Uterus (tissue), 4 donors: ENCODE measurements around the gene METTL6. TPM values are rescaled to one million over a fixed set of nuclear protein-coding genes. Genes with fewer than 3 reads are reported as not detected.

Experiments used
- DNase-seq, 2 donors: peaks; one replicate each; pipeline ENCODE4 v3.0.0-alpha.2; 2019 to 2020
- H3K27ac ChIP-seq, 2 donors: fragments of 200-600 bp; sonication (generic); 1 replicate in 1 of 2; 2 replicates in 1 of 2; pipeline ENCODE4 v1.5.1; 2016 to 2018
- H3K27me3 ChIP-seq, 2 donors: fragments of 200-600 bp; sonication (generic); one replicate each; pipeline ENCODE4 v1.5.1; 2018 to 2019; ENCODE audit warnings: control low read depth in 1 of 2
- H3K36me3 ChIP-seq, 2 donors: fragments of 200-600 bp; sonication (generic); one replicate each; pipeline ENCODE4 v1.5.1; 2019; ENCODE audit warnings: control low read depth in 1 of 2
- H3K4me1 ChIP-seq, 2 donors: fragments of 200-600 bp; sonication (generic); one replicate each; pipeline ENCODE4 v1.5.1; 2018 to 2019; ENCODE audit warnings: control low read depth in 1 of 2
- H3K4me3 ChIP-seq, 2 donors: fragments of 200-600 bp; sonication (generic); 1 replicate in 1 of 2; 2 replicates in 1 of 2; pipeline ENCODE4 v1.5.1; 2018 to 2019; ENCODE audit warnings: mild to moderate bottlenecking in 1 of 2
- H3K9me3 ChIP-seq, 2 donors: fragments of 200-600 bp; sonication (generic); one replicate each; pipeline ENCODE4 v1.5.1; 2019; ENCODE audit warnings: control low read depth in 1 of 2
- CTCF ChIP-seq, 4 experiments: fragments of 200-600 bp in 2 of 4; fragments of 450-650 bp in 2 of 4; sonication (generic) in 2 of 4; IDR thresholded peaks; one replicate each; pipeline ENCODE4 v1.5.1; 2016 to 2019; ENCODE audit warnings: antibody characterized with exemption in 4 of 4, mild to moderate bottlenecking in 2 of 4, moderate library complexity in 1 of 4
- POLR2A ChIP-seq, 2 donors: fragments of 450-650 bp; IDR thresholded peaks; one replicate each; pipeline ENCODE4 v1.6.1; 2016; ENCODE audit warnings: antibody characterized with exemption in 2 of 2, mild to moderate bottlenecking in 1 of 2, moderate library complexity in 1 of 2
- intact Hi-C: fragments of 100-400 bp; cut with DNase I; formaldehyde crosslinking; loops from one replicate; pipeline ENCODE4 v1.15.1; 2023; ENCODE audit warnings: low total_unique reads
- total RNA-seq, 4 donors: library from RNA; depleted of rRNA in 3 of 4; stranded (reverse); fragments of >200 nt in 3 of 4; gene quantifications; one replicate each; pipeline versions ENCODE4 v1.1.0 to v1.2.4, GENCODE V29; 2014 to 2023
- donor health status: DM: yes; HTN: yes; CAD: no.

METTL6 gene
- total RNA-seq, 4 donors from 2014 or later, result 2.0 to 61.7 (median 25.9) TPM

GRCh38 chr3:15384510-15385237 lies 42.7 kb downstream of the METTL6 start:
- Histone ChIP-seq H3K4me1 (no peaks in the 10 kb centered on the region), H3K36me3 (no peaks in the 10 kb centered on the region), H3K27me3 (no peaks in the 10 kb centered on the region), H3K9me3 (peaks cover 0 to 12% of the 10 kb centered on the region in 2 donors), H3K4me3 (no peak overlapping the region), H3K27ac (no peak overlapping the region)
- TF ChIP-seq CTCF (IDR thresholded peaks at IDR 0.05), result no peak
- TF ChIP-seq POLR2A (IDR thresholded peaks at IDR 0.05), result no peak
- intact Hi-C loops, result loop anchor here (5.0 to 10.0 kb wide), 2 partner anchors 47 to 180 kb away; partner anchors contain the start of gene CAPN7
- no peak for DNase-seq

GRCh38 chr3:15382405-15382923 lies 44.9 kb downstream of the METTL6 start:
- no peaks in the 10 kb centered on the region for H3K4me1 ChIP-seq
- no peaks in the 10 kb centered on the region for H3K36me3 ChIP-seq
- intact Hi-C loops, result loop anchor here (5.0 to 10.0 kb wide), 2 partner anchors 45 to 178 kb away; partner anchors contain the start of gene CAPN7
- peak overlapping the region in 1 of 2 donors; percentile 46 for H3K27ac ChIP-seq
- H3K9me3 ChIP-seq, result peaks cover 0 to 12% of the 10 kb centered on the region in 2 donors
- no peaks in the 10 kb centered on the region for H3K27me3 ChIP-seq
- TF ChIP-seq CTCF (IDR thresholded peaks at IDR 0.05) (no peak), POLR2A (IDR thresholded peaks at IDR 0.05) (no peak)
- no peak overlapping the region for H3K4me3 ChIP-seq
- no peak for DNase-seq

GRCh38 chr3:15380980-15381890 lies 46.1 kb downstream of the METTL6 start:
- no peaks in the 10 kb centered on the region for H3K36me3 ChIP-seq
- intact Hi-C loops, result loop anchor here (5.0 to 10.0 kb wide), 2 partner anchors 44 to 176 kb away; partner anchors contain the start of gene CAPN7
- DNase-seq, result no peak
- peaks cover 0 to 4% of the 10 kb centered on the region in 2 donors for H3K9me3 ChIP-seq
- no peak for TF ChIP-seq CTCF (IDR thresholded peaks at IDR 0.05)
- H3K4me3 ChIP-seq, result no peak overlapping the region
- no peak overlapping the region for H3K27ac ChIP-seq
- H3K4me1 ChIP-seq, result no peaks in the 10 kb centered on the region
- H3K27me3 ChIP-seq, result no peaks in the 10 kb centered on the region

GRCh38 chr3:15377961-15378791 lies 49.2 kb downstream of the METTL6 start:
- Histone ChIP-seq H3K27me3 (no peaks in the 10 kb centered on the region), H3K9me3 (no peaks in the 10 kb centered on the region), H3K4me1 (no peaks in the 10 kb centered on the region), H3K27ac (peak overlapping the region; percentile 75), H3K36me3 (no peaks in the 10 kb centered on the region), H3K4me3 (no peak overlapping the region)
- peak; percentile 96 to 97 for DNase-seq
- TF ChIP-seq CTCF (IDR thresholded peaks at IDR 0.05), result peak; percentile 85 to 97 (median 93)
- TF ChIP-seq POLR2A (IDR thresholded peaks at IDR 0.05), result no peak
- intact Hi-C loops, result loop anchor here (5.0 kb wide), 1 partner anchor 111 kb away; no protein-coding TSS in a partner anchor
